COLO668 (cell line): ENCODE results near the gene FAM78B.

Experiments used
- DNase-seq: peaks from one replicate; lab custom pipeline; 2025; ENCODE audit not compliant: unreplicated experiment; lab: John Stamatoyannopoulos, UW

FAM78B gene

DNA sequence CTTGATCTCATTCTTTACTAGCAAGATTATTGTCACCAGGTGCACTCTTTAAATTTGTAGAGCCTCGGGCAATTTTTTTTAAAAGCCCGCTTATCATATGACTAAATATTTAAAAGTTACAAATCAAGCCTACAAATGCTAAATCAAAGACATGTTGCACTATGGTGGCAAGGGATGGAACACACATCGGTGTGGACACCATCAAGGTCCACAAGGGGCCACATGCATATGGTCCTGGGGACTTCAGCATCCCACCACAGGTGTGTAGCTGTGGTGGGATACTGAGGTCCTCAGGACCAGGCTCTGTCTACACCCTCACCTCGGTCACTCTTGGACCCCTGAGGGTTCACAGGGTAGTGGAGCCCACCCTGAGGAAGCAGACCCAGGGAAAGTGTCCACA is 45.8 kb downstream of the FAM78B start:
- DNase-seq = no peak

DNA sequence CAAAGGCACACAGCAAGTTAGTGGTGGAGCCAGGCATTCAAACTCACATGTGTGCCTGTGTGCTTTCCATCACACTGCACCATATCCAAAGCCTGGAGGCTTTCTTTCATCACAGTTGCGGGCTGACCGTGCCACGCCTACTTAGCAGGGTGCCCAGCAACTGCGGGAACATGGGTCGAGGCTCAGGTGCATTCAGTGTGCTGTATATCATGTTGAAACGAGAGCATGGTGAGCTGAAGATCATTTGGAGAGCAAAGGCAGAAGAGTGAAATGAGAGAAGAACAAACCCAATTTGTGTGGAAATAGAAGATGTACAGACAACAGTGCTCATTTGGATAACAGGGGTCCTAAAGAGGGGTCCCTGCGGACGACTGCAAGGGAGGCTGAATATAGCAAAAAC is 46.5 kb downstream of the FAM78B start:
- DNase-seq = no peak

DNA sequence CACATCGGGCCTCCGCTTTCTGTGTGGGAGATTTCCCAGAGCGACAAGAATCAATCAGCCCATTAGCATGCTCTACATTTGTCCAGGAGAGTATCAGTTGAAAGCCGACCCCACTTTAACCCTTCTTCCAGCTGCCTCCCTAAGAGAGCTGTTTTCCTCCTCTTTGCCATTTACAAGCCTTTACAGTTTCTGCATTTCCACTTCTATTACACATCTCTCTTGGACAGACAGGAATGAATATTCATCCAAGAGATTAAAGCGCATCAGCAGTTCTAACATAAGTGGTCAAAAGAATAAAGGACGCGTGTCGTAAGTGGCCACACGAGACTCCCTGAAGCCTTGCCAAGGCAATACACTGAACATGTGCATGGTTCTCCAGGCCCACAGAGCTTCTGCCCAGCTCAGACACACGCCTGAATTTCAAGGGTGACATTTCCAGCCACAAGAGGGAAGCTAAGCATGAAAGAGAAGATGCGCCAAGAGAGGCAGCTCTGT is 47.3 kb downstream of the FAM78B start:
- DNase-seq = no peak

DNA sequence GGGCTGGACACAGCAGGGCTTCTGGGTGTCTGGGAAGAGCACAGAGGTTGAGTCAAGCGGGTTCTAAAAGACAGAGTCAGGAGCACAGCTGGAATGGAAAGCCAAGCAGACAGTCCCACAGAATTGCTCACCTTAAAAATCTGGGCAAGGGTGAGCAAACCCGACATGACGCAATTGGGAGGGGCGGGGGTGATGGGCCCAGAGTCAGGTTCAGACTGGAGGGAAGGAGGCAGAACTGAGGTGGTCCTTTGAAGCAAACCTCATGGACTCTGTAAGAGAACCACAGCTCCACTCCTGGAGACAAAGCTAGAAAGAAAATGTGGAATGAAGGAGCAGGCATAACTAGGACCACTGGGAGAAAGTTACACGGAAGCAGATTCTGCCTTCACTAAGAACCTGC is 49.0 kb downstream of the FAM78B start:
- DNase-seq = no peak

DNA sequence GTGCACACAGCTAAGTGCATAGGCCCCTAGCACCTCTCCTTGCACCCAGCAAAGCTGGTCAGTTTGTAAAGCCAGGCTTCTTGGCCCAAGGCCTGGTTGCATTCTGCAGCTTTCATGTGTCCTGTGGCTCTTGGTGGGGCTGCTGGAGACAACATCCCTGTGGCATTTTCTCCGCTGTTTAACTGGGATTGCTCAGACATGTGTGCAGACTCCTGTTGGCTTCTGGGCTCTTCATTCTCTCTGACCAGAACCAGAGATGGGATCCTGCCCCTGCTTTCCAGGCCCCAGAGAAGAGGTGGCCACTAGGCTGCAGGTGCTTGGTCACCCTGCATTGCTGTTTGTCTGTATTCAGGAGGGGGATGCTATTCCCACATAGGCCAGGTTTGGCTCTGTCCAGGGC is 50.8 kb downstream of the FAM78B start:
- no peak for DNase-seq

DNA sequence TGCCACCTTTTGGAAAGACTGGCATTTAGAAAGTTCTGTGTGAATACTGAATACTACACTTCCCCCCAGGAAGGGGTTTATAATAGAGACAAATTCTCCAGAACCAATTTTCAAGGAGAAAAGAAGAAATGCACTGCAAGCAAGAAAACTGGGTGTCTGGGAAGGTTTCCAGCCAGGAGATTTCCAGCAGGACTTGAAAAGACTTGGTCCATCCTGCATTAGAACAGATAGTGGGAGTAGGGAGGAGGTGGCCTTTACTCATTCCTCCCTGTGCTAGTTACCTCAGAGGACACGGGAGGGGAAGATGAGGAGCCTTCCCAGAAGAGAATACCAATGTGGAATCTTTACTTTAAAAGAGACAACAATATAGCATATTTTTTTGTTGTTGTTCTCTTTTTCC is 52.4 kb downstream of the FAM78B start:
- no peak for DNase-seq

DNA sequence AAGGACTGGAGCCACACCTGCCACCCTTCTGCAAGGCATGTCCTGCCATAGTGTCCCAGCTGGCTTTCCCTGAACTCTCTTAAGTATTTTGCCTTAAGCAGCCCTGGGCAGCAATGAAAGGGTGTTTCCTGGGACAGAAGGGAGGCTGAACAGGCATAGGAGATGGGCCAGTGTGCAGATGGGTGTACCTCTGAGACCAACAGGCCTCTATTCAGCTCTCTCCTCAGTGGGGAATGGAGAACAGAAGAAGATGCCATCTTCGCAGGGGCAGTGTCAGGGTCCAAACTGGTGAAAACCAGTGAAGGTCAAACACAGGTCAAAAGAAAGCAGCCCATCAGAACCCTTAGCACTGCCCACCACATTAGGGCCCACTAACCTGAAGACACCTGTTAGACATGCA is 53.2 kb downstream of the FAM78B start:
- no peak for DNase-seq

DNA sequence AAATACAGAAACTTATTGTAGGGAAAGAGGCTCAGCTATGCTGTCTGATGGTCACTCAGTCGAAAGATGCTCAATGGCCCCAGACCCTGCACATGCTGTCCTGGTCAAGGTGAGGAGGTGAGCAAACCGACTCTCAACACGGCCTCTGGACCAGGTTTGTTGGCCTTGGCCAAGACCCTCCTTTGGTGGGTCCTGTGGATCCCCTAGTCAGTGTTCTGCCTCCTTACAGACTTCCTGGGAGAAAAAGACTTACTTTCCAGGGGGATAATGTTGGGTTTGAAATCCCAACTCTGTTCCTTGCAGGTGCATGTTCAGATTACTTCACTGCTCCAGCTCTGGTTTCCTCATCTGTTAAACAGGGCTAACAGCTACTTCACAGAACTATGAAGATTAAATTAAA is 53.8 kb downstream of the FAM78B start:
- DNase-seq = no peak

DNA sequence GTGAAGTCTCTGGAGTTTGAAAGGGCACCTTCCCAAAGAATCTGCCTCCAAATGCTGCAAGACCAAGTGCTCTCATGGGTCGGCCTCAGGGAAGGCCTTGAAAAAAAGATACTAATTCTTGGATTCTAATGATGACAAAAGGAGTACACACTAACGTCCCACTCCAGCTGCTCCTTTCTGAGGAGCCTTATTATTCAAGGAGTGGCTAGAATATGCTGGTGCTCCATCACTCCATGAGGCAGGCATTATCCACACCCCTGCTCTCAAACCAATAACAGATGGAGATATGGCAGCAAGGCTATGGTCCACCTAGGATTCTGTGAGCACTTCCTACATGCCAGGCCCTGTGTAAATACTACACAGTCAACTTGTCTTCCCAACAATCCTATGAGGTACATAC is 54.4 kb downstream of the FAM78B start:
- no peak for DNase-seq

DNA sequence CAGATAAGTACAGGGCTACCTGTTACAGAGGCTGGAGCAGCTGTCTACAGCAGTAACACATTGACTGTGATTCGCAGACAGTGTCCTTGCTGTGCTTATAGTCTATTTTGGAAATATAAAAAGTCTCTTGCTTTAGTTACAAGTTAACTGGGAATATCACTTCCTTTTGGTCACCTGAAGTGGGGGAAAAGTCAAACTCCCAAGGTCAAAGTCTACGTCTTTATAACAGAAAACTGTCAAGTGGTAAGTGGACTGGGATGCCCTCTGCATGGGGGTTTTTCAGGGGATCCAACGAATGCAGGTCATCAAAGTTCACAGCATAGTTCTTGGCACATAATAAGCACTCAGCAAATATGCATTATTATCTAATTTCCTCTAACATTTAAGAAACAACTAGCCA is 55.4 kb downstream of the FAM78B start:
- no peak for DNase-seq

DNA sequence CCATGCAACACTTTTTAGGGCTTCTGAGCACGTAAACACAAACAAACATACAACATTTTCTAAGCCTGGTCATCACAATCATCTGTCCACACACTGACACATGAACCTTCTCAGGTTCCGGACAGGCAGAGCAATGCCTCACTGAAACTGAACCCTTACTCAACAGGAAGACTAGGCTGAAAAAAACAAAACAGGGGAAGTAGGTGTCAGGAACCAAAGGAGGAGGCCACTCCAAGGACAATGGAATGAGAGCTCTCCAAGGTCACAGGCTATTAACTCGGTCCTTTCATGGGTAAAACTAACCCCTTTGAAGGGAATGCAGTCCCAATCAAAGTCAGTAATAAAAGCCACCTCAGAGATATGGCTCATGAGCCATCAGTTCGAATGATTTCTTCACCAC is 76.6 kb downstream of the FAM78B start:
- DNase-seq = no peak

DNA sequence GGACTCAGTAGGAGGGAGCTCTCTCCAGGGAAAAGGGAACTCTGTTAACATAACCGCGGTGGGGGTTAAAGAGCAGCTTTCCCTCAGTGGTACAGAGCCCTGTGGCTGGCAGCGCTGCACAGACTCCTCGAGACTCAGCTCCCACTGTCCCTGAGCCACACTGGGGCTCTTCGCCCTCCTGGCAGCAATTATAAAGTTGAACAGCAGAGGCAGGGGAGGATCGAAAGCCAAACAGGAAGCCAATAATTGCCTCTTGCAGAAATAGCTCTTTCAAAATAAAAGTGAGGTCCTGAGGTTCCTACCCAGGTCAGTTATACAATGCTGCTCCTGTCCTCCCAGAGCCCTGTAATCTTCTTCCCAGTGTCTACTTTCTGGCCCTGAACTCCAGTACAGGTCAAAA is 77.0 kb downstream of the FAM78B start:
- no peak for DNase-seq

DNA sequence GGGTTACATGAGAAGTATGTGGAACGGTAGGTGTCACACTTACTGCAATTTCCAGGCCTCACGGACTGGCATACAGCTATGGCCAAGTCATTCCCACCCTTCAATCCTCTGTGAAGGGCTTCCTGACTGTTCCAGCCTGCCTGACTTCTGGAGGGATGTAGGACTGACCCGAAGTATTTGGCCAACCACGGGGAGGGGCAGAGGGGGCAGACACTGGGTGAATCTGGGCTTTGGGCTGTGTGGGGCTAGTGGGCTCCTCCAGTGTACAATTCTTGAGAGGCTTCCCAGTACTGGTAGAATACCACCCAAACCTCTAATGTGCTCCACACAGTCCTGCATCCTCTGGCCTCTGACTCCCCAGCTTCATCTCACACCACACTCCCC is 78.2 kb downstream of the FAM78B start:
- DNase-seq = no peak

DNA sequence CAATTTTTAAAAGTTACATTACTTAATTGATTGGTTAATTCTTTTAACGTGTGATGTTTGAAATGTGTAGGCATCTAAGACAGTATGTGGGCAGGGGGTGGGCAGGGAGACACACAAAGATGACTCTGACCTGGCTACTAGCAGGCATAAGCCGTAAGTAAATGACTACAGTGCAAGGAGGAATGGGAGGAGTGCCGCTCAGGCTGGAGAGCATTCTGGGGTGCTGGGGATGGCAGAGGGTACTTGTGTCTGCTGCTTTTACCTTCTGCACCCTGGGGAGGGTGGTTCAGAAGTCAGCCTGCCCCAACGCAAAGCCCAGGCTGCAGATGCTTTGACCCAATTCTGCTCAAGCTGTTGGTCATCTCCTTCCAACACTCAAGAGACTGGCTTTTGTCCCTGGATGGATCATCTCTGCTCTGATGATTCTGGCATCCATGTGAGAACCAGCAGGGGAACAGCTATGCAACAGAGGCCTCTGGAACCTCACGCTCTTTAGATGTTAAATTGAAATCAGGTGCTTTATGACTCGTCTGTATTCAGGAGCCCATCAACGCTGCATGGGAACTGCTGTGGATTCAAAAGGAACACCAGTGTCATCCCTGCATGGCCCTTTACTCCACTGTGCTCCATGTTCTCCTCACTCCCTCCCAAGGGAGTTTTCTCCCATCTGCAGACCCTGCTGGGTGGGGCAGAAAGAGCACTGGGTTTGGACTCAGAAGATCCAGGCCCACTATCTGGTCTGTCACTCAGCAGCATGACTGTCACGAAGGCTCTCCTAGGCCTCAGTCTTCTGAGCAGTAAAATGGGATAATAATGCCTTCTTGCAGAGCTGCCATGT is 78.8 kb downstream of the FAM78B start:
- no peak for DNase-seq

DNA sequence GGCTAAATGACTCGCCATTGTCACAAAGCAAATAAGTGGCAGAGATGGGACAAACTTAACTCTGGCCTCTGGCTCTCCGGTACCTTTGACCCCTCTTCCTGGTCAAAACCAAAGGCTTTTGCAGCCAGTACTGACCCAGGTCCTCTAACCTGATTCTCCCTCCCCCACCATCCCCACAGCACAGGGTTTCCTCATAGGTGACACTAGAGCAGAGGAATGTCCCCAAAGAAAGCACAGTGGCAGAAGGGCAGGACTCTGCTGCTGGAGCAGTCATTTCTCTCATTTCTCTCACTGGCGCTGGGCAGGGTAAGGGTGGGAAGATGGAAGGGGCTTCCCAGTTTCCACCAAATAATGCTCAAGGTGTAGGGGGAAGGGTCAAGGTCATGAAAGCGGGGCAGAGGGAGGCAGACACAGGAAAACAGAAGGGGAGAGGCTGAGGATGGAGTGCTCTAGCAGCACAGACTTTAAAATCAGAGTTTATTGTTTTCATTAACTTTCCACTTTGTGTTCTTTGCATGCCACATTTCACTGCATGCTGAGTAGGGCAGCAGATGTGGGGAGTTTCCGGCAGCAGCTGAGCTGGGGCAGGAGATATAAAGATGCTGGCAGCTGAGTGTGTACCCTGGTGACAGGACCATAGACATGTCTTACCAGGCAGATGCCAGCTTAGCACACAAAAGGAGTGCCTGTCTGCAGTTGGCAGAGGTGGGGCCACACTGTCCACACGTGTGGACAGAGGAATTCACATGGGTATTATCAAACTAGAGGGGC is 80.5 kb downstream of the FAM78B start:
- no peak for DNase-seq

DNA sequence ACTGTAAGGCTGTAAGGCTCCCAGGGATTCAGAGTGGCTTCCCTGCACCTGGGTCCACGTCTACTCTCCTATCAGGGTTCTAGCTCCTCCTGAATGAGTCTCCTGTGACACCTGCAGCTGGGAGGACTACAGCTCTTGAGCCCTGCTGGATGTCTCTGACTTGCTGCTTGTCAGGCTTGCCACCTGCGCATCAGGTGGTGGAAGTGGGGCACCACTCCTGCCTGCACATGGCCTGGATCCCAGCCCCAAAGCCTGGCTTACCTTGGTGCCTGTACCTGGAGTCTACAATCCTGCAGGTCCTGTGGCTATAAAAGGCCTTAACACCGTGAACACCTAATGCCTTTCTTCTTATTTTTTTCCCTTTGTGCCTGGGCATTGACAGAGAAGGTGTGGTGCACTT is 82.2 kb downstream of the FAM78B start:
- DNase-seq = no peak

DNA sequence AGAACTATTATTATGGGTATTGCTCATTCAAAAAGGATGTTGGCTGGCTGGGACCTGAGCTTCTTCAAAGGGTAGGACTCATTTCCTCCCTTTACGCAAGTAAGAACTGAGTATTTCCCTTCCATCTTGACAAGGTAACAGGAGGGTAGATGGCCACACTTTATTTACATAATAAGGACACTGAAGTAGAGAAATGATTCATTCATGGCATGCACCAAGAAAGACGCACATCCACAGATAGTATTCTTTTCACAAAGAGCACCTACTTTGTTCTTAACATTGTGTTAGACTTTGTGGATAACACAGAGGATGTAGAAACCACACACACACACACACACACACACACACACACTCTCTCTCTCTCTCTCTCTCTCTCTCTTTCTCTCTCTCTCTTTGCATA is 82.9 kb downstream of the FAM78B start:
- DNase-seq = no peak

DNA sequence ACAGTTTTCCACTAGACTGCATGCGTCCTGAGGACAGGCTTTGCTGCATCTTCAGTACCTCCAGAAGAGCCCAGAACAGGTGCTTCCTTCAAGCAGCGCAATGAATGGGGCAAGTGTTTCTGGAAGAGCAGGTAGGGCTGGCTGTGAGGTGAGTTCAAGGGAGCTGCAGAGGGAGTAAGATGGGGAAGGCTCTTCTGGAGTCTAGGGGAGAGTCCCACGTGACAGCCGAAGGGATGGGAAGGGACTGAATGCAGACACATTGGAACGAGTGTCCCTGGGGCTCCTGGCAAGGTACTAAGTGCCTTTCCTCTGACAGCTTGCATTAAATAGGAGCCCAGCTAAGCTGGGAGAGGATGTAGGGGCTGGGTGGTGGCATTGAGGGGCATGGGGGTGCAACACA is 84.2 kb downstream of the FAM78B start:
- no peak for DNase-seq

DNA sequence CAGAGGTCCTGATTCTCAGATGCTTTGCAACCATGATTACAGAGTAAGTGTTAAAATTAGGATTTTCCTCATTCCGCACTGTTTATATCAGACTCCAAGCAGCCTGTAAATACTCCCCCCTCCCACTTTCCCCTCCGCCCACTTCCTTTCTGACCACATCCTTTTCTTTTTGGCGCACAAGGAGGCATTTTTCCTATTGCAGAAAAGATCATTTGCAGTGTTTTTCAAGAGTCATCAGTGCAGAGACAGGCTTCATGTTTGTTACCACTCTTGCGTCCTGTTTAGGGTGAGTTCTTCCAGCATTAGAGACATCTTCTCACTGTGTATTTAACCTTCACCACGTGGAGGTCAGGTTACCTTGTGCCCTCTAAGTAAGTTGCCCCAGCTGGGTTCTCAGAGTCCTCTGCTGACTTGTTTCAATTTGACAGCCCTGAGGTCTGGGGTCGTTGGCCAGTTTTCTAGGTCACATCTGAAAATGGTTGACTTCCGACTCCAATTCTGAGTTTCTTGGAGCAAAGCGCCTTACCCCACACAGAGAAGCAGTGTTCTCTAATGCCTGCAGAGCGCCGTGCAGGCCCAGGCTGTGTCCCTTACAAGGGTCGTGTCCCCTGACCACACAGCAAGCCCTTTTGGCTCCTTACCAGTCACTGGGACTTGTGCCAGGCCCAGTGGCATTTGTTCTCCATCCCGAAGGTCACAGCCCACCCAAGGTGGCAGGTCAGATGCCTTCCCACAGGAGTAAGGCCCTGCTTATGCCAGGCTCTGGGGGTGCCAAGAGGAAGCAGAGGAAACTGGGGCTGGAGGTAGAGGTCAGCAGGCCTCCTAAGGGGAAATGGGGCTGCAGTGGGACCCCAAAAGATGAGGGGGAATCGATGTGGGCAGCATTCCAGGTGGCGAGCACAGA is 85.6 kb downstream of the FAM78B start:
- DNase-seq = no peak

DNA sequence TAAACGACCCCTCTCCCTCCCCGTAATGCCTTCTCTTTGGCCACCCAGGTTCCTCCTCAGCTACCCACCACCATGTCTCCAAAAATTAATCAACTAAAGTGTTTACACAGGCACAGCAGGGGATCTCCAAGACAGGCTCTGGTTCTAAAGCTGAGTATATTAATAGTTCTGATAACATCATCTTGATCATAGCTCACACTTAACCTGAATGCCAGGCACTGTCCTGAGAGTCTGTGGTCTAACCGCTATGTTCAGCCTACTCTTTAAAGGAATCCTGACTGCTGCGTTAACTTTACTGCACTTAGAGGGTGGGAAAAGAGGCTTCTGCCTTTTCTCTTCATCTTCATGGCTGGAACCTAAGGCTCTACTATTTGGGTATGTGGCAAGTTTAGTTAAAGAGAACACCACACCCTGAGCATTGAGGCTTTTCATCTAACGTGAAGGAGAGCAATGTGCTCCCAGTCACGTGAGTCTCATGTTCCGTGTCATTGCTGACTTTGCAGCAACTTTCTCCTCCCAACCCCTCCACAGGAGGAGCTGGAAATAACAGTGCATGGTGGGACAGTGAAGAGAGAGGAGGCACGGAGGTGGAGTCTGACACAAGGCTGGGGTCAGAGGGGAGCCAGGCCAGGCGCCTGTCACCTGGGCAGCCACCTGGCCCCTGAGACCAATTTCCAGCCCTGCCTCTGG is 86.4 kb downstream of the FAM78B start:
- DNase-seq = no peak

DNA sequence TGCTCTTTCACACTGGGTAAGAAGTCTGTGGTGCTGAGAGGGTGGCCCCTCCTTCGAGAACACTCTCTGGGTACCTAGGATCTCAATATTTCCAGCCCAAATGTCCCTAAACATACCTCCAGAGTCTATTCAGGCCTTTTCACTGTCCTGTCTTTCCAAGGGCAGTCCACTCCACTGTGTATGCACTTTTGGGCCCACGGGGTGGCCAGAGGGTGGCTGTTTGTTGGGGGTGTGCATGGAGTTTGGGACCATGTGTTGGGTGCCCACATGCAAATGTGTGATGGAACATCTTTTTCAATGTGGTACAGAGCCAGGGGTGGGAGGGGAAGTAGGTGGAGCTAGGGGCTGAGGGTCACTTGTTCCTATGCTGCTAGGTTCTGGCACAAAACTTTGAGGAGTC is 87.5 kb downstream of the FAM78B start:
- DNase-seq = no peak
